GM20431 (cell line): Measurements from ENCODE around the gene KIF1B.

ENCODE experiments used
- in situ Hi-C: fragments of 300-500 bp; cut with MseI, MboI; formaldehyde crosslinking; loops from one replicate; pipeline ENCODE4 v1.15.0; 2020; ENCODE audit warnings: low sequenced_read_pairs; ENCODE audit not compliant: unreplicated experiment

Gene KIF1B

GRCh38 chr1:10209905-10210810 lies at the start of gene KIF1B:
Gene KIF1B (plus strand): TSS chr1:10210570. CDS start chr1:10232329, 21,759 bp downstream.
- in situ Hi-C loops = loop anchor here (25.0 kb wide), 1 partner anchor 127 kb away; no protein-coding TSS in a partner anchor

- in situ Hi-C loops = no loop called here
These were observed 49.4 kb upstream of the KIF1B start for GRCh38 chr1:10160907-10161490.

- in situ Hi-C loops = no loop called here
These were observed 48.7 kb upstream of the KIF1B start for GRCh38 chr1:10161541-10162290.

GRCh38 chr1:10168912-10169514 lies 41.4 kb upstream of the KIF1B start:
- in situ Hi-C loops = no loop called here

- in situ Hi-C loops = no loop called here
These were observed 40.2 kb upstream of the KIF1B start for GRCh38 chr1:10170239-10170574.

GRCh38 chr1:10171105-10171767 lies 39.1 kb upstream of the KIF1B start:
- in situ Hi-C loops = no loop called here

GRCh38 chr1:10171995-10172669 lies 38.2 kb upstream of the KIF1B start:
- in situ Hi-C loops = no loop called here

- in situ Hi-C loops = no loop called here
These were observed 36.8 kb upstream of the KIF1B start for GRCh38 chr1:10173582-10173981.

- in situ Hi-C loops = no loop called here
These were observed 32.5 kb upstream of the KIF1B start for GRCh38 chr1:10177876-10178275.

GRCh38 chr1:10178597-10179405 lies 31.6 kb upstream of the KIF1B start:
- in situ Hi-C loops = no loop called here

GRCh38 chr1:10179406-10180091 lies 30.8 kb upstream of the KIF1B start:
- in situ Hi-C loops = no loop called here

GRCh38 chr1:10181154-10181553 lies 29.2 kb upstream of the KIF1B start:
- in situ Hi-C loops = no loop called here

- in situ Hi-C loops = no loop called here
These were observed 24.6 kb upstream of the KIF1B start for GRCh38 chr1:10185759-10186158.

- in situ Hi-C loops = no loop called here
These were observed 23.9 kb upstream of the KIF1B start for GRCh38 chr1:10186331-10187025.

GRCh38 chr1:10187026-10187334 lies 23.4 kb upstream of the KIF1B start:
- in situ Hi-C loops = no loop called here

- in situ Hi-C loops = no loop called here
These were observed 22.2 kb upstream of the KIF1B start for GRCh38 chr1:10188133-10188650.

GRCh38 chr1:10189659-10190058 lies 20.7 kb upstream of the KIF1B start:
- in situ Hi-C loops = no loop called here
